ENCODE data around the gene UBE3D. TPM values are rescaled to one million over a fixed set of nuclear protein-coding genes. Genes with fewer than 3 reads are reported as not detected.

Gene UBE3D
- polyA plus RNA-seq, 2 of the 4 experiments (the other 2 are of a cell fraction), result 4.4 to 6.2 TPM

DNA sequence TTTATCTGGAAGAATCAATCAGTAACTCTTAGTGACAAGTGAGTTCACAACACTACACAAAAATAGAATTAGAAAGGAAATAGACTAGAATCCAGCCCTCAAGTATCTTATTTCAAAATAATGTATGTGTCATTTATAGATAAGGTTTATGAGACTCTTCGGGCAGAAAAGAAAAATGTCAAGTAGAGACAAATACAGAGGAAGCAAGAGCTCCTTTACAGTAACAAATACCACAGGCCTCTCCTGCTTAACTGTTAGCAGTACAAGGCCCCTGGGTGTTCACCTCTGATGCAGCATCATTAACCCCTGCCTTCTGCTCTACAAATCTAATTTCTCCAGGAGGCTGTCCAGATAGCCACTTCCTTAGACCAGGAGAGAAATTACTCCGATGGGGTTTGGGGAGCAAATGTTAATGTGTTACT lies 76.7 kb downstream of the UBE3D start:
- 40% methylated on average over 2 of the region's 2 CpGs for WGBS (ENCODE audit: missing lambda C conversion rate)
- H3K4me1 ChIP-seq, result no peaks in the 10 kb centered on the region
- H3K4me2 ChIP-seq, result no peak overlapping the region
- TF ChIP-seq TP53 (CRISPR knock-in tag; IDR thresholded peaks at IDR 0.05) (no peak), HDAC2 (IDR thresholded peaks at IDR 0.05) (no peak), HOXA7 (CRISPR knock-in tag; IDR thresholded peaks at IDR 0.05) (no peak), POLR2A (IDR thresholded peaks at IDR 0.05; ENCODE audit: low read length) (no peak)
- TF ChIP-seq, protein P1, sequence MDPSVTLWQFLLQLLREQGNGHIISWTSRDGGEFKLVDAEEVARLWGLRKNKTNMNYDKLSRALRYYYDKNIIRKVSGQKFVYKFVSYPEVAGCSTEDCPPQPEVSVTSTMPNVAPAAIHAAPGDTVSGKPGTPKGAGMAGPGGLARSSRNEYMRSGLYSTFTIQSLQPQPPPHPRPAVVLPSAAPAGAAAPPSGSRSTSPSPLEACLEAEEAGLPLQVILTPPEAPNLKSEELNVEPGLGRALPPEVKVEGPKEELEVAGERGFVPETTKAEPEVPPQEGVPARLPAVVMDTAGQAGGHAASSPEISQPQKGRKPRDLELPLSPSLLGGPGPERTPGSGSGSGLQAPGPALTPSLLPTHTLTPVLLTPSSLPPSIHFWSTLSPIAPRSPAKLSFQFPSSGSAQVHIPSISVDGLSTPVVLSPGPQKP (IDR thresholded peaks at IDR 0.05; ENCODE audit: low read depth, low read length), result no peak
- no peak overlapping the region for H3K27ac ChIP-seq
- POLR2A ChIA-PET, result no interaction called here
- H3K4me3 ChIP-seq, result no peak overlapping the region
- DNase-seq (ENCODE audit: low read depth in 1 of 2, low spot score in 1 of 2), result no peak
- no peak for FAIRE-seq
- CTCF ChIA-PET, result no interaction called here
- no peak for ATAC-seq
- H3K9me3 ChIP-seq, result no peaks in the 10 kb centered on the region

GRCh38 chr6:82987951-82988350 lies 77.7 kb downstream of the UBE3D start:
- ATAC-seq (no peak), DNase-seq (ENCODE audit: low read depth in 1 of 2, low spot score in 1 of 2) (no peak), FAIRE-seq (no peak)
- 88% methylated on average over 3 of the region's 3 CpGs for WGBS (ENCODE audit: missing lambda C conversion rate)
- ChIA-PET CTCF (no interaction called here), POLR2A (no interaction called here)
- Histone ChIP-seq H3K9me3 (no peaks in the 10 kb centered on the region), H3K4me1 (no peaks in the 10 kb centered on the region), H3K4me2 (no peak overlapping the region), H3K4me3 (no peak overlapping the region), H3K27ac (no peak overlapping the region)
- TF ChIP-seq, protein P2, sequence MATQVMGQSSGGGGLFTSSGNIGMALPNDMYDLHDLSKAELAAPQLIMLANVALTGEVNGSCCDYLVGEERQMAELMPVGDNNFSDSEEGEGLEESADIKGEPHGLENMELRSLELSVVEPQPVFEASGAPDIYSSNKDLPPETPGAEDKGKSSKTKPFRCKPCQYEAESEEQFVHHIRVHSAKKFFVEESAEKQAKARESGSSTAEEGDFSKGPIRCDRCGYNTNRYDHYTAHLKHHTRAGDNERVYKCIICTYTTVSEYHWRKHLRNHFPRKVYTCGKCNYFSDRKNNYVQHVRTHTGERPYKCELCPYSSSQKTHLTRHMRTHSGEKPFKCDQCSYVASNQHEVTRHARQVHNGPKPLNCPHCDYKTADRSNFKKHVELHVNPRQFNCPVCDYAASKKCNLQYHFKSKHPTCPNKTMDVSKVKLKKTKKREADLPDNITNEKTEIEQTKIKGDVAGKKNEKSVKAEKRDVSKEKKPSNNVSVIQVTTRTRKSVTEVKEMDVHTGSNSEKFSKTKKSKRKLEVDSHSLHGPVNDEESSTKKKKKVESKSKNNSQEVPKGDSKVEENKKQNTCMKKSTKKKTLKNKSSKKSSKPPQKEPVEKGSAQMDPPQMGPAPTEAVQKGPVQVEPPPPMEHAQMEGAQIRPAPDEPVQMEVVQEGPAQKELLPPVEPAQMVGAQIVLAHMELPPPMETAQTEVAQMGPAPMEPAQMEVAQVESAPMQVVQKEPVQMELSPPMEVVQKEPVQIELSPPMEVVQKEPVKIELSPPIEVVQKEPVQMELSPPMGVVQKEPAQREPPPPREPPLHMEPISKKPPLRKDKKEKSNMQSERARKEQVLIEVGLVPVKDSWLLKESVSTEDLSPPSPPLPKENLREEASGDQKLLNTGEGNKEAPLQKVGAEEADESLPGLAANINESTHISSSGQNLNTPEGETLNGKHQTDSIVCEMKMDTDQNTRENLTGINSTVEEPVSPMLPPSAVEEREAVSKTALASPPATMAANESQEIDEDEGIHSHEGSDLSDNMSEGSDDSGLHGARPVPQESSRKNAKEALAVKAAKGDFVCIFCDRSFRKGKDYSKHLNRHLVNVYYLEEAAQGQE (IDR thresholded peaks at IDR 0.05), result no peak
- TF ChIP-seq SREBF2 (IDR thresholded peaks at IDR 0.05) (no peak), KDM1A (IDR thresholded peaks at IDR 0.05; ENCODE audit: low read depth) (no peak), NPAS2 (CRISPR knock-in tag; IDR thresholded peaks at IDR 0.05; ENCODE audit: borderline replicate concordance) (no peak), EHMT2 (IDR thresholded peaks at IDR 0.05; ENCODE audit: low read depth) (no peak)
- TF ChIP-seq, protein P3, sequence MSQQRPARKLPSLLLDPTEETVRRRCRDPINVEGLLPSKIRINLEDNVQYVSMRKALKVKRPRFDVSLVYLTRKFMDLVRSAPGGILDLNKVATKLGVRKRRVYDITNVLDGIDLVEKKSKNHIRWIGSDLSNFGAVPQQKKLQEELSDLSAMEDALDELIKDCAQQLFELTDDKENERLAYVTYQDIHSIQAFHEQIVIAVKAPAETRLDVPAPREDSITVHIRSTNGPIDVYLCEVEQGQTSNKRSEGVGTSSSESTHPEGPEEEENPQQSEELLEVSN (IDR thresholded peaks at IDR 0.05; ENCODE audit: borderline replicate concordance, low read depth), result no peak

DNA sequence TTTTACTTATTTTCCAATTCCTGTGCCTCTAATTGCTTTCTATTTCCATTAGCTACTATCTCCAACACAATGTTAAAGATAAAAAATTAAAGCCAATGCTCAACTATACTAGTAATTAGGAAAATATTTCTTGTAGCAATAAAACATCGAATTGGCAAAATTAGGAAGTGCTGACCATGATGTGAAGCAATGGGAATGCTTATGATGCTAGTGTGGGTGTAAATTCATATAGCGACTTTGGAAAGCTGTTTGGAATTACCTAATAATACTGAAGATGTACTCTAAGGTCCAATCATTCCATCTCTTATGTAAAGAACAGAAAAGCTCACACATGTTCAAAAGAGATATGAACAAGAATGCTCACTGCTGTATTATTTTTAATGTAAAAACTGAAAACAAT lies 78.2 kb downstream of the UBE3D start:
- no peaks in the 10 kb centered on the region for H3K4me1 ChIP-seq
- ChIA-PET CTCF (no interaction called here), POLR2A (no interaction called here)
- H3K9me3 ChIP-seq, result no peaks in the 10 kb centered on the region
- no peak for DNase-seq (ENCODE audit: low read depth in 1 of 2, low spot score in 1 of 2)
- WGBS (ENCODE audit: missing lambda C conversion rate), result 96% methylated on average over 2 of the region's 2 CpGs
- H3K4me3 ChIP-seq, result no peak overlapping the region
- no peak for FAIRE-seq
- TF ChIP-seq CHD4 (IDR thresholded peaks at IDR 0.05; ENCODE audit: borderline replicate concordance) (no peak), RNF2 (IDR thresholded peaks at IDR 0.05; ENCODE audit: borderline replicate concordance, low read depth) (no peak), ZFP36 (IDR thresholded peaks at IDR 0.05; ENCODE audit: borderline replicate concordance, partially characterized antibody) (no peak), TFCP2L1 (CRISPR knock-in tag; IDR thresholded peaks at IDR 0.05) (no peak), HES2 (IDR thresholded peaks at IDR 0.05) (no peak), JUN (IDR thresholded peaks at IDR 0.05) (no peak), CHD2 (IDR thresholded peaks at IDR 0.05; ENCODE audit: low read length, partially characterized antibody) (no peak), PHF8 (IDR thresholded peaks at IDR 0.05; ENCODE audit: borderline replicate concordance, low read depth) (no peak), MYC (IDR thresholded peaks at IDR 0.05; ENCODE audit: borderline replicate concordance, low read length) (no peak), POLR2A (IDR thresholded peaks at IDR 0.05; ENCODE audit: low read length) (no peak)
- TF ChIP-seq, protein P3 (IDR thresholded peaks at IDR 0.05; ENCODE audit: borderline replicate concordance, low read depth), result no peak
- no peak overlapping the region for H3K27ac ChIP-seq
- no peak overlapping the region for H3K4me2 ChIP-seq
- ATAC-seq, result no peak

Data from A549 (cell line).